Upper lobe of left lung (tissue), 6 donors: ENCODE results near the gene SNIP1. TPM values are rescaled to one million over a fixed set of nuclear protein-coding genes. Genes with fewer than 3 reads are reported as not detected.
"Not testable (repeated sequence)": the region's sequence is repeated elsewhere in the genome, so short reads cannot be mapped to it uniquely, and the experiment has no call there.

Source experiments
- ATAC-seq, 2 donors: fragments of 200-7000 bp; cut with Tn5 transposase; one replicate each; pipeline ENCODE4 v1.9.1; 2022; ENCODE audit warnings: mild to moderate bottlenecking in 2 of 2, moderate library complexity in 2 of 2; ENCODE audit not compliant: low FRiP score in 2 of 2
- DNase-seq, 2 donors: peaks; one replicate each; pipeline ENCODE4 v3.0.0-alpha.2; 2019 to 2020
- H3K27ac ChIP-seq, 4 donors: fragments of 200-600 bp; sonication (generic); one replicate each; pipeline ENCODE4 v1.5.1; 2016 to 2019
- H3K27me3 ChIP-seq, 4 donors: fragments of 200-600 bp; sonication (generic); one replicate each; pipeline ENCODE4 v1.5.1; 2017 to 2019
- H3K36me3 ChIP-seq, 4 donors: fragments of 200-600 bp; sonication (generic); one replicate each; pipeline ENCODE4 v1.5.1; 2016 to 2019
- H3K4me1 ChIP-seq, 4 donors: fragments of 200-600 bp; sonication (generic); one replicate each; pipeline ENCODE4 v1.5.1; 2018 to 2019
- H3K4me3 ChIP-seq, 4 donors: fragments of 200-600 bp; sonication (generic); one replicate each; pipeline ENCODE4 v1.5.1; 2017 to 2019; ENCODE audit warnings: mild to moderate bottlenecking in 2 of 4, moderate library complexity in 1 of 4
- H3K9me3 ChIP-seq, 4 donors: fragments of 200-600 bp; sonication (generic); one replicate each; pipeline ENCODE4 v1.5.1; 2018 to 2019
- CTCF ChIP-seq, 6 experiments: fragments of 450-650 bp in 4 of 6; fragments of 200-600 bp in 2 of 6; sonication (generic) in 2 of 6; IDR thresholded peaks; one replicate each; pipeline ENCODE4 v1.5.1; 2016 to 2019; ENCODE audit warnings: antibody characterized with exemption in 6 of 6
- EP300 ChIP-seq, 4 donors: sonication (generic); formaldehyde crosslinking; IDR thresholded peaks; one replicate each; pipeline ENCODE4 v1.5.1; 2017; ENCODE audit warnings: antibody characterized with exemption in 4 of 4, control low read depth in 2 of 4
- POLR2A ChIP-seq, 4 donors: fragments of 450-650 bp; IDR thresholded peaks; one replicate each; pipeline ENCODE4 v1.5.1; 2016 to 2017; ENCODE audit warnings: antibody characterized with exemption in 4 of 4, mild to moderate bottlenecking in 2 of 4
- POLR2AphosphoS5 ChIP-seq, 2 donors: sonication (generic); formaldehyde crosslinking; IDR thresholded peaks; one replicate each; pipeline ENCODE4 v1.5.1; 2017; ENCODE audit warnings: antibody characterized with exemption in 2 of 2
- WGBS, 2 donors: methylation state at CpG; one replicate each; pipeline ENCODE4 v1.1.5; 2017 to 2018; 5-methylcytosine and 5-hydroxymethylcytosine counted together
- total RNA-seq, 6 donors: library from RNA; depleted of rRNA in 4 of 6; stranded (reverse); fragments of >200 nt in 4 of 6; gene quantifications; one replicate each; pipeline versions ENCODE4 v1.1.0 to v1.2.1, GENCODE V29; 2016 to 2021
- donor health status: DM: no; HTN: no; CAD: no; lungs with moderate emphysema.
- donor health status: DM: no; HTN: yes; CAD: no; lungs with severe emphysema.

SNIP1 gene
- total RNA-seq, 6 donors from 2014 or later, result 12.0 to 54.5 (median 17.5) TPM

- Histone ChIP-seq H3K27ac (no peak overlapping the region), H3K4me3 (no peak overlapping the region), H3K4me1 (peaks cover 7 to 16% (median 10%) of the 10 kb centered on the region in 4 donors), H3K9me3 (no peaks in the 10 kb centered on the region), H3K27me3 (no peaks in the 10 kb centered on the region), H3K36me3 (peaks cover 5 to 73% (median 33%) of the 10 kb centered on the region in 4 donors)
- DNase-seq (no peak), ATAC-seq (no peak)
- 81 to 86% methylated on average over 4 of the region's 4 CpGs for WGBS, 2 donors
- no peak for TF ChIP-seq EP300 (IDR thresholded peaks at IDR 0.05)
These were observed 44.9 kb downstream of the SNIP1 start for GRCh38 chr1:37509181-37509580.

- Histone ChIP-seq H3K27ac (no peak overlapping the region), H3K9me3 (no peaks in the 10 kb centered on the region), H3K4me1 (no peaks in the 10 kb centered on the region), H3K4me3 (no peak overlapping the region), H3K36me3 (peaks cover 6 to 79% (median 42%) of the 10 kb centered on the region in 4 donors), H3K27me3 (no peaks in the 10 kb centered on the region)
- DNase-seq (no peak), ATAC-seq (peak in 1 of 2 donors; percentile 46)
- WGBS, 2 donors, result 85 to 87% methylated on average over 2 of the region's 2 CpGs
- TF ChIP-seq POLR2A (IDR thresholded peaks at IDR 0.05), result no peak
- no peak for TF ChIP-seq POLR2AphosphoS5 (IDR thresholded peaks at IDR 0.05)
- TF ChIP-seq CTCF (IDR thresholded peaks at IDR 0.05), result no peak
- no peak for TF ChIP-seq EP300 (IDR thresholded peaks at IDR 0.05)
These were observed 47.4 kb downstream of the SNIP1 start for GRCh38 chr1:37506740-37507139.

DNA sequence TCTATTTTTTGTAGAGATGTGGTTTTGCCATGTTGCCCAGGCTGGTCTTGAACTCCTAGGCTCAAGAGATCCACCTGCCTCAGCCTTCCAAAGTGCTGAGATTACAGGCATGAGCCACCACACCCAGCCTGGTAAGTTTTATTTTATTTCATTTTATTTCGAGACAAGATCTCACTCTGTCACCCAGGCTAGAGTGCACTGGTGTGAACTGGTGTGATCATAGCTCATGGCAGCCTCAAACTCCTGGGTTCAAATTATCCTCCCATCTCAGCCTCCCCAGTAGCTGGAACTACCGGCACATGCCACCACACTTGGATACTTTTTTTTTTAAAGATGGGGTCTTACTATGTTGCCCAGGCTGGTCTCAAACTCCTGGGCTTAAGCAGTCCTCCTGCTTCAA, 51.3 kb downstream of the SNIP1 start:
- Histone ChIP-seq H3K36me3 (peaks cover 3 to 85% (median 45%) of the 10 kb centered on the region in 4 donors), H3K4me1 (peaks cover 10 to 14% (median 14%) of the 10 kb centered on the region in 4 donors)
- not testable (repeated sequence) for DNase-seq, H3K27me3 ChIP-seq, H3K9me3 ChIP-seq, H3K4me3 ChIP-seq, ATAC-seq, H3K27ac ChIP-seq
- WGBS, 2 donors, result 100% methylated on average over 2 of the region's 2 CpGs

DNA sequence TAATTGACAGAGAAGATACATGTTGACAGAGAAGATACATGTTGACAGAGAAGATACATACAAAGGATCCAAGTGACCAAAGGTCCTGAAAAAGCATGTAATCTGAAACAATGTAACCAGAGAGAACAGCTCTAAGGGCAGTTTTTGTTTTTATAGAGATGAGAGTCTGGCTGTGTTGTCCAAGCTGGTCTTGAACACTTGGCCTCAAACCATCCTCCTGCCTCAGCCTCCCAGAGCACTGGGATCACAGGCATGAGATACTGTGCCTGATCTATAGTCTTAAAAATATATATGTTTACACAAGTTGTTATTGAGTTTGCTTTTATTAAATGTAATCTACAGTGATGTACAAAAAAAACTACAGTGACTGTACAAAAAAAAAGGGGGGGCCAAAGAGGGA, 52.0 kb downstream of the SNIP1 start:
- Histone ChIP-seq H3K4me1 (peaks cover 10 to 14% (median 14%) of the 10 kb centered on the region in 4 donors), H3K27me3 (no peaks in the 10 kb centered on the region), H3K27ac (no peak overlapping the region), H3K9me3 (no peaks in the 10 kb centered on the region), H3K36me3 (peaks cover 3 to 80% (median 46%) of the 10 kb centered on the region in 4 donors), H3K4me3 (no peak overlapping the region)
- no peak for TF ChIP-seq POLR2AphosphoS5 (IDR thresholded peaks at IDR 0.05)
- ATAC-seq (no peak), DNase-seq (no peak)

DNA sequence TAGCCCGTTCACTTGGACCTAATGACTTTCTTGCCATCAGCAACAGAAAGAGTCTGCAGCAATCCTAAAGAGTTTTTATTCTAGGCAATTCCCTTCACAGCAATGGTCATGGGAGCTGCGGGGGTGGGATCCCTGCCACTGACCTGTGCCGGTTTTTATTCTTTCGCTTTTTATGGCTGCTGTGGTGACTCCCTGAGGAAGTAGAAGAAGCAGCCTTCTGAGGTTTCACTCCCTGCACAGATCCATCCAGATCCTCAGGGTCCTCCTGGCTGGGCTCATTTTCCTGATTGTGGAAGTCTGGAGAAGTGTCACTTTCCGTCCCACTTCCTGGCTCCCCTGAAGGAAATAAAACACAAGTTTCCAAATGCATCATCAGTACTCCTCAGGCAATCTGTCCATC, 52.4 kb downstream of the SNIP1 start:
- WGBS, 2 donors, result 91 to 92% methylated on average over 5 of the region's 5 CpGs
- no peak for DNase-seq
- H3K27ac ChIP-seq, result no peak overlapping the region
- TF ChIP-seq POLR2AphosphoS5 (IDR thresholded peaks at IDR 0.05) (no peak), CTCF (IDR thresholded peaks at IDR 0.05) (no peak), POLR2A (IDR thresholded peaks at IDR 0.05) (no peak), EP300 (IDR thresholded peaks at IDR 0.05) (no peak)
- no peak overlapping the region for H3K4me3 ChIP-seq
- no peaks in the 10 kb centered on the region for H3K27me3 ChIP-seq
- H3K9me3 ChIP-seq, result no peaks in the 10 kb centered on the region
- H3K36me3 ChIP-seq, result peaks cover 3 to 76% (median 44%) of the 10 kb centered on the region in 4 donors
- no peak for ATAC-seq
- peaks cover 10 to 14% (median 14%) of the 10 kb centered on the region in 4 donors for H3K4me1 ChIP-seq

- peak overlapping the region; percentile 28 to 71 (median 52) for H3K27ac ChIP-seq
- H3K4me3 ChIP-seq, result no peak overlapping the region
- DNase-seq (peak in 1 of 2 donors; percentile 36), ATAC-seq (peak; percentile 42 to 82)
- H3K9me3 ChIP-seq, result no peaks in the 10 kb centered on the region
- TF ChIP-seq EP300 (IDR thresholded peaks at IDR 0.05) (peak in 1 of 4 donors; percentile 23), POLR2A (IDR thresholded peaks at IDR 0.05) (no peak)
- WGBS, 2 donors, result 66% methylated on average over 4 of the region's 4 CpGs
- H3K36me3 ChIP-seq, result peaks cover 3 to 72% (median 36%) of the 10 kb centered on the region in 4 donors
- H3K27me3 ChIP-seq, result no peaks in the 10 kb centered on the region
- H3K4me1 ChIP-seq, result peaks cover 10 to 14% (median 14%) of the 10 kb centered on the region in 4 donors
These were observed 55.0 kb downstream of the SNIP1 start for GRCh38 chr1:37498872-37499617.

DNA sequence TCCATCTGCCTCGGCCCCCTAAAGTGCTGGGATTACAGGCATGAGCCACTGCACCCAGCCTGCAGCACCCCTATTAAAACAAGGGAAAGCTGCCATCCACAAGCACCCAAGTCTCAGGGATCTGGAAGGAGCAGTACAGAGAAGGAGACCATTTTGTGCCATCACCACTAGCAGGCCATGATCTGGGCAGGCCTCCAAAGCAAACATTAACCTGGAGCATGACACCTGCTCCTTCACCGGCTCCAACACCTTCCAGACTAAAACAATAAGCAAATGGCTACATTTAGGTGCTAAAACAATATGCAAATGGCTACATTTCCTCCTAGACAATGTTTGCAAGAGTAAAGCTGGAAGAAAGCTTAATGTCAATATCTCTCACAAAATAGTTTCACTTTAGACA, 56.3 kb downstream of the SNIP1 start:
- ATAC-seq (no peak), DNase-seq (peak in 1 of 2 donors; percentile 71)
- WGBS, 2 donors, result 80 to 88% methylated on average over 2 of the region's 2 CpGs
- H3K4me3 ChIP-seq, result no peak overlapping the region
- peak overlapping the region in 1 of 4 donors; percentile 23 for H3K27ac ChIP-seq
- peaks cover 5 to 74% (median 34%) of the 10 kb centered on the region in 4 donors for H3K36me3 ChIP-seq
- TF ChIP-seq EP300 (IDR thresholded peaks at IDR 0.05), result no peak
- TF ChIP-seq POLR2AphosphoS5 (IDR thresholded peaks at IDR 0.05), result no peak
- no peak for TF ChIP-seq POLR2A (IDR thresholded peaks at IDR 0.05)
- no peak for TF ChIP-seq CTCF (IDR thresholded peaks at IDR 0.05)
- no peaks in the 10 kb centered on the region for H3K27me3 ChIP-seq
- no peaks in the 10 kb centered on the region for H3K9me3 ChIP-seq
- H3K4me1 ChIP-seq, result peaks cover 10 to 14% (median 14%) of the 10 kb centered on the region in 4 donors
